ENCODE measurements around the gene STAM2. TPM values are rescaled to one million over a fixed set of nuclear protein-coding genes. Genes with fewer than 3 reads are reported as not detected.

Gene STAM2
- total RNA-seq, 1 donor from 2014 or later: 42.5 TPM

DNA sequence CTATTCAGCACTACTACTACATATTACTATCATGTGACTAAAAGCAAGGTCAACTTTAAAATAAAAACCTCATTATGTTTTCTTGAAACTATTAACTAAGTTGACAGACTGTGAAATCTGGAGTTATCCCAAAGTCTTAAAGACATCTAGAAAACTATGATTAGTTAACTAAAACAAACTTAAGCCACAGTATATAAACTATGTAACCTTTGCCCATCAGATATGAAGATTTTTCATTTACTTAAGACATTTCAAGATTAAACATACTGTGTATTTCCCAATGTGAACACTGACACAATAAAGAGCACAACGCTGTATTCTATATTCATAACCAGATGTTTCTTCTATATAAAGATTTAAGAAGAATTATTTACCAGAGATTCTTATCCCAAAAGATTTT, 43.3 kb downstream of the STAM2 start:
- peaks cover 24% of the 10 kb centered on the region for H3K36me3 ChIP-seq
- H3K27ac ChIP-seq: no peak overlapping the region
- H3K27me3 ChIP-seq: no peaks in the 10 kb centered on the region
- DNase-seq: no peak
- no peaks in the 10 kb centered on the region for H3K9me3 ChIP-seq
- H3K4me1 ChIP-seq: no peaks in the 10 kb centered on the region
- no peak overlapping the region for H3K4me3 ChIP-seq
- no peak for ATAC-seq
- intact Hi-C loops (cut with DNase I): no loop called here
- TF ChIP-seq, protein P1, sequence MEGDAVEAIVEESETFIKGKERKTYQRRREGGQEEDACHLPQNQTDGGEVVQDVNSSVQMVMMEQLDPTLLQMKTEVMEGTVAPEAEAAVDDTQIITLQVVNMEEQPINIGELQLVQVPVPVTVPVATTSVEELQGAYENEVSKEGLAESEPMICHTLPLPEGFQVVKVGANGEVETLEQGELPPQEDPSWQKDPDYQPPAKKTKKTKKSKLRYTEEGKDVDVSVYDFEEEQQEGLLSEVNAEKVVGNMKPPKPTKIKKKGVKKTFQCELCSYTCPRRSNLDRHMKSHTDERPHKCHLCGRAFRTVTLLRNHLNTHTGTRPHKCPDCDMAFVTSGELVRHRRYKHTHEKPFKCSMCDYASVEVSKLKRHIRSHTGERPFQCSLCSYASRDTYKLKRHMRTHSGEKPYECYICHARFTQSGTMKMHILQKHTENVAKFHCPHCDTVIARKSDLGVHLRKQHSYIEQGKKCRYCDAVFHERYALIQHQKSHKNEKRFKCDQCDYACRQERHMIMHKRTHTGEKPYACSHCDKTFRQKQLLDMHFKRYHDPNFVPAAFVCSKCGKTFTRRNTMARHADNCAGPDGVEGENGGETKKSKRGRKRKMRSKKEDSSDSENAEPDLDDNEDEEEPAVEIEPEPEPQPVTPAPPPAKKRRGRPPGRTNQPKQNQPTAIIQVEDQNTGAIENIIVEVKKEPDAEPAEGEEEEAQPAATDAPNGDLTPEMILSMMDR (IDR thresholded peaks at IDR 0.05): no peak

DNA sequence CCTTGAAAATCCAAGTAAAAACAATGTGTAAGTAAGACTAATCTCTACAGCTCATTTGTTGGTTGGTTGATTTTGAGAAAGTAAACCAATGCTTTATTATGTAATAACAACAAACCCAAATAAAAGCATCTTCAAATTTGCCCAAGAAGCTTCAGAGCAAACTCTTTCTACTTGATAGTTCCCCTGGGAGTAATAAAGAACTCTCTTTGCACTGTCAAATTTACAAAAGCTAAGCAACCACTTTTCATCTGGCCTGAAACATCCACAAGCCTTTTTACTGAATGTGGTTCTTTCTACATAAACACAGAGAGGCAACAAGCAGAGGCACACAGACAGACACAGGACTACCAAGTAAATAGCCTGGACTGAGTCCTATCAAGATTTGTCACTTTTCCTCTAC, 47.9 kb downstream of the STAM2 start:
- ATAC-seq (no peak), DNase-seq (no peak)
- intact Hi-C loops (cut with DNase I): no loop called here
- Histone ChIP-seq H3K9me3 (no peaks in the 10 kb centered on the region), H3K4me1 (no peaks in the 10 kb centered on the region), H3K27me3 (no peaks in the 10 kb centered on the region), H3K36me3 (peaks cover 56% of the 10 kb centered on the region), H3K4me3 (no peak overlapping the region), H3K27ac (no peak overlapping the region)
- TF ChIP-seq, protein P1 (IDR thresholded peaks at IDR 0.05): no peak

DNA sequence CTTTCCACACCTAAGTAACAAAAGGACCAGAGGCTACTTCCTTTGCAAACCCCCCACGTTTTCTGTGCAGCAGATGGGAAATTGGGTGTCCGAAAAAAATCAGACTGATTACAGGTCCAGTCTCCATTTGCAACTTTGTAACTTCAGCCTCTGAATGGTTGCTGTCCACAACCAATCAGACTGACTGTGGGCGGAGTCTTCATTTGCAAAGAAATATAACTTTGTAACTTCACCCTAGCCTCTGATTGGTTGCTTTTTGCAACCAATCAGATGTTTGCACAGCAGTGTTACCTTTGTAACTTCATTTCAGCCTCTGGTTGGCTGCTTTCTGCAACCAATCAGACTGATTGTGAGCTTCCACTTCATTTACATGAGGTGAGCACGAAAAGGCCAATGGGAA, 48.9 kb downstream of the STAM2 start:
- no peak for DNase-seq
- H3K4me3 ChIP-seq: no peak overlapping the region
- TF ChIP-seq, protein P1 (IDR thresholded peaks at IDR 0.05): no peak
- no peaks in the 10 kb centered on the region for H3K27me3 ChIP-seq
- no peaks in the 10 kb centered on the region for H3K4me1 ChIP-seq
- ATAC-seq: no peak
- peaks cover 57% of the 10 kb centered on the region for H3K36me3 ChIP-seq
- intact Hi-C loops (cut with DNase I): no loop called here
- H3K9me3 ChIP-seq: no peaks in the 10 kb centered on the region
- no peak overlapping the region for H3K27ac ChIP-seq

DNA sequence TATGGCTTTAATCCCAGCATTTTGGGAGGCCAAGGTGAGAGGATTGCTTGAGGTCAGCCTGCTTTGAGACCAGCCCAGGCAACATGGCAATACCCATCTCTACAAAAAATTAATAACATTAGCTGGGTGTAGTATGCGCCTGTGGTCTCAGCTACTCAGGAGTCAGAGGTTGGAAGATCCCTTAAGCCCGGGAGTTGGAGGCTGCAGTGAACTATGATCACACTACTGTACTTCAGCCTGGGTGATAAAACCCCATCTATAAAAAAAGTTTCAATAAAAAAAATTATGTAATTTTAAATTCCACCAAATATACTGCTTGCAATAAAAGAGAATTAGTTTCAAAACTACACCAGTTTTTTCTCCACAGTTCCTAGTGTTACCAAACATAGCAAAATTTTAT, 53.4 kb downstream of the STAM2 start:
- Histone ChIP-seq H3K9me3 (no peaks in the 10 kb centered on the region), H3K4me3 (no peak overlapping the region), H3K27ac (no peak overlapping the region), H3K36me3 (peaks cover 50% of the 10 kb centered on the region), H3K4me1 (no peaks in the 10 kb centered on the region), H3K27me3 (no peaks in the 10 kb centered on the region)
- ATAC-seq (no peak), DNase-seq (no peak)
- TF ChIP-seq, protein P1 (IDR thresholded peaks at IDR 0.05): no peak
- intact Hi-C loops (cut with DNase I): no loop called here

DNA sequence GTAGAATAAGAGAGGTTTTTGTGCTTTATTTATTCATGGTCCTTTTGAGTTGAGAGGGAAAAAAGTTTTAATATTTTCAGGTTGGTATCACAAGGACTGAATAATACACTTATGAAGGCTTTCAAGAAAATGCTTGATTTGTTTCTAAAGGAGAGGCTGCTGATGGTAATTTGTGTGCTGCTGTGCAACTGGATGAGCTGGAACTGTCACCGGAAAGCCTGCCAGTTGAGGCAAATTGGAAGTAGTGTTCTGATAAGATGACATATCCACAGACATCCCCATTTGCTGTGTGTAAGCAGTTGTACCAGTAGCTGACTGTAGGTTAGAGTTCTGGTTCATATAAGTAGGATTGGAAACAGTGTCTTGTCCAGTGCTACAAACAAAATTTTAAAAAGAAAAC, 55.1 kb downstream of the STAM2 start:
- H3K4me3 ChIP-seq: no peak overlapping the region
- peaks cover 43% of the 10 kb centered on the region for H3K36me3 ChIP-seq
- intact Hi-C loops (cut with DNase I): no loop called here
- ATAC-seq (no peak), DNase-seq (no peak)
- no peaks in the 10 kb centered on the region for H3K9me3 ChIP-seq
- TF ChIP-seq, protein P1 (IDR thresholded peaks at IDR 0.05): no peak
- H3K4me1 ChIP-seq: no peaks in the 10 kb centered on the region
- no peaks in the 10 kb centered on the region for H3K27me3 ChIP-seq
- no peak overlapping the region for H3K27ac ChIP-seq

DNA sequence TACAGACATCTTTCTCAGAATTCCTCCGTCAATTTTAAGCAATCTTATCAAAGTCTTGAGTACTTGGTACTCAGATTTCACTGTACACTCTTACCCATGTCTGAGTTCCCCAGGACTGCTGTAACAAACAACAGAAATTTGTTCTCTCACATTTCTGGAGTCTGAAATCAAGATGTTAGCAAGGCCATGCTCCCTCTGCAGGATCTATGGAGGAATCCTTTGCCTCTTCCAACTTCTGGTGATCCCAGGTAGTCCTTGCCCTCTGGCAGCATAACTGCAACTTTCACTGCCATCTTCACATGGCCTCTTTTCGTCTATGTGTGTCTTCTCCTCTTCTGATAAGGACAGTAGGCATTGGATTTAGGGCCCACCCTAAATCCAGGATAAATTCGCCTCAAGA, 59.6 kb downstream of the STAM2 start:
- TF ChIP-seq, protein P1 (IDR thresholded peaks at IDR 0.05): peak; percentile 8
- H3K27me3 ChIP-seq: no peaks in the 10 kb centered on the region
- no peaks in the 10 kb centered on the region for H3K9me3 ChIP-seq
- DNase-seq (no peak), ATAC-seq (peak; percentile 58)
- H3K4me3 ChIP-seq: no peak overlapping the region
- no peak overlapping the region for H3K27ac ChIP-seq
- peaks cover 7% of the 10 kb centered on the region for H3K36me3 ChIP-seq
- H3K4me1 ChIP-seq: no peaks in the 10 kb centered on the region
- intact Hi-C loops (cut with DNase I): no loop called here

Measured in upper lobe of right lung (tissue), 1 donor.